KBM-7 (cell line): ENCODE measurements around the gene SFTPD.
"Not testable (repeated sequence)": the region's sequence is repeated elsewhere in the genome, so short reads cannot be mapped to it uniquely, and the experiment has no call there.

ENCODE experiments used
- DNase-seq: peaks from one replicate; pipeline ENCODE4 v3.0.0-alpha.2; 2015
- in situ Hi-C: fragments of 300-500 bp; cut with MboI; formaldehyde crosslinking; loops from 2 replicates; pipeline ENCODE4 v1.14.3; 2020; ENCODE audit warnings: low sequenced_read_pairs, low pct_unique_long_range_greater_than_20kb, mixed read lengths

SFTPD gene

DNA sequence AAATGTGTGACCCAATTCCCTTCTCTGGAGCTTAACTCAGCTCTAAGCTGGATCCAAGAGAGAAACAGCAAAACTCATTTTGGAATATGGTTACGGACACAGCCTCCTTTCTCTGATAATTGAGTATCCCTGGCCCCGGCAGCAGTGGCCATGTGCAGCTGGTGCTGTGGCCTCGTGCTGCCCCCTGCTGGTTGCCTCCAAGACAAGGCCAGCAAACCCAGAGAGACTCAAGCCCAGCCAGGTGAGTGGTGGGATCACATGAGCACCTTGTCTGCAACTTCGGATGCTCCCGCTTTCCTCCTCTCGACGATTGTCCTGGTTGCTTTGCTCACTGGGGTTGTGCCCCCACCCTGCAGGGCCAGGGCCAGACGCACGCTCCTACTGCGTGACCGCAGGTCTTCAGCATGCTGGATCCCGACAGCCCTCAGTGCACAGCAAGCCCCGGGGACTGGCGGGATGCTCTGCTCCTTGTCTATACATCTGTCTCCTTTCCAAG is 19.4 kb downstream of the SFTPD start:
- in situ Hi-C loops: no loop called here
- DNase-seq: peak; percentile 75

DNA sequence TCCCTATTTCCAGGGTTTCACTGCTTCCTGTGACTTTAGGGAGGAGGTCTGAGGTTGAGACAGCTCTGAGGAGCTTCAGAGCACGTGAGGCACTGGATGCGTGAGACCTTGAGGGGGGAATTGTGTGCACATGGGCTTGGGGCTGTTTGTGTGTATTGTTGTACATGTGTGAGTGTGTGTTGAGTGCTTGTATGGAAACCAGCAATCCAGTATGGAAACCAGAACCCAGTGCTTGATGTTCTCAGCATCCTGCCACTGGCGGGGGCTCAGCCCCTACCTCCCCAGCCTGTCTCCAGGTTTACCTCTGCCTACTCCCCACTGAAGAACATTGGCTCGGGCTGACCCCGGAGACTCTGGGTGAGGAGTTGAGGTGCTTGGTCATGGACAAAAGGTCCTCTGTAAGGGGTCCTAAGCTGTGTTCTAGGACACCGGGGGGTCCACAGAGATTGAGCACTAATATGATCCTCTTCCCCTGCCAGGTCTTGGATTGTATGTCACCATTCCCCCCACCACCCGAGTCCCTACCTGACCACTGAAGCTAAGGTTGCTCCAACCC is 20.8 kb downstream of the SFTPD start:
- in situ Hi-C loops: no loop called here
- no peak for DNase-seq

DNA sequence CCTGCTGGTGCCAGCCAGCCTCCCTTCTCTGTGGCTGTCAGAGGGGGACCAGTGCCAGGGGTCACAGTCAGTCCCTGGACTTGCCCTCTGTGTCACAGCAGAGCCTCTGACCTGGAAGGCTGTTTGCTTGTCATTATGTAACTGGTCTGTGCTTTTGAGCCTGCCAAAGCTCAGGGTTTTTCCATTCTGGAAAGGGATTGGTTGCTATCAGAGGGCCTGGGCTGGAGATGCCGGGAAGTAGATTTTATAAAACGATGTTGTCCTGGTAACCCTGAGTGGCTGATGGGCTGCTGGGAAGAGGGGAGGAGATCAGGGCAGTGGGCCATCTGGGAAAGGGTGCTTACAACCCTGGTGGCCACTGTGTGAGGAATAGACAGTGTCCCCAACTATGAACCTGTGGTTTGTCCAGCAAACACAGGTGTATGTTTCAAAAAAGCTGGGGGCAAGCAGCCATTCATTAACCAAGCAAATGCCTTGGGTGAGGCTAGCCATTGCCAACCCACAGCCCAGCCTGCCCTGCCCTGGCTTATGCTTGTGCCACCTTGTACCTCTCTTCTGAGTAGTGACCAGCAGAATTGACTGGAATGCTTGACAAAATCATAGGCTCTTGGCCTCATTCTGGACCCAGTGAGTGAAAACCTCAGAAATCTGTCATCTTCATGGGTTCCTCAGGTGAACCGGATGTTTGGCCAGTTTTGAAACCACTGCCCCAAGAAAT is 21.6 kb downstream of the SFTPD start:
- DNase-seq: no peak
- in situ Hi-C loops: no loop called here

GRCh38 chr10:79926037-79926436 is 22.9 kb downstream of the SFTPD start:
- in situ Hi-C loops: no loop called here
- no peak for DNase-seq

- no peak for DNase-seq
- in situ Hi-C loops: no loop called here
Measured at GRCh38 chr10:79925614-79926013, 23.3 kb downstream of the SFTPD start.

GRCh38 chr10:79923669-79924068 is 25.2 kb downstream of the SFTPD start:
- in situ Hi-C loops: no loop called here
- no peak for DNase-seq

GRCh38 chr10:79923145-79923544 is 25.8 kb downstream of the SFTPD start:
- DNase-seq: no peak
- in situ Hi-C loops: no loop called here

GRCh38 chr10:79922011-79922412 is 26.9 kb downstream of the SFTPD start:
- DNase-seq, in situ Hi-C loops: not testable (repeated sequence)

- in situ Hi-C loops: not testable (repeated sequence)
Measured at GRCh38 chr10:79915838-79916237, 33.1 kb downstream of the SFTPD start.

GRCh38 chr10:79914512-79914911 is 34.4 kb downstream of the SFTPD start:
- in situ Hi-C loops: not testable (repeated sequence)

More at GRCh38 chr10:79915838-79916237, 33.1 kb downstream of the SFTPD start:
- not testable (repeated sequence) for DNase-seq

GRCh38 chr10:79910836-79911235 is 38.1 kb downstream of the SFTPD start:
- in situ Hi-C loops: no loop called here
- DNase-seq: no peak

More at GRCh38 chr10:79914512-79914911, 34.4 kb downstream of the SFTPD start:
- not testable (repeated sequence) for DNase-seq

DNA sequence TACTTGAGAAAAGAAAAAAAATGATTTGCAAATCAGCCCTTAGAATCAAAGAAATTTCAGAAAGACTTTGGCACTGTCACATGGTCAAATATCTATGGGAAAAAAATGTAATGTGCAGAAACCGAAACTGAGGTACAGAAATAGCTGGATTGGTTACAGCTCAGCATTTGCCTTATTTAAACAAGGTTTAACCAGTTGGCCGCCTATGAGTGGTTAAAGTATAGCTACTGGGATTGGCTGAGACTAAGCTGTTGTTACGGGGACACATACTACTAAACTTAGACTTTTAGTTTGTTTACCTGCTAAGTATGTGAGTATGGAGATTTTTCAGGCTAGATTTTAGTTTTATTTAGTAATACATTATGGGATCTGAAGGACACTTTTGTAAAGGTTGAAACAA is 38.6 kb downstream of the SFTPD start:
- in situ Hi-C loops: no loop called here
- DNase-seq: no peak

DNA sequence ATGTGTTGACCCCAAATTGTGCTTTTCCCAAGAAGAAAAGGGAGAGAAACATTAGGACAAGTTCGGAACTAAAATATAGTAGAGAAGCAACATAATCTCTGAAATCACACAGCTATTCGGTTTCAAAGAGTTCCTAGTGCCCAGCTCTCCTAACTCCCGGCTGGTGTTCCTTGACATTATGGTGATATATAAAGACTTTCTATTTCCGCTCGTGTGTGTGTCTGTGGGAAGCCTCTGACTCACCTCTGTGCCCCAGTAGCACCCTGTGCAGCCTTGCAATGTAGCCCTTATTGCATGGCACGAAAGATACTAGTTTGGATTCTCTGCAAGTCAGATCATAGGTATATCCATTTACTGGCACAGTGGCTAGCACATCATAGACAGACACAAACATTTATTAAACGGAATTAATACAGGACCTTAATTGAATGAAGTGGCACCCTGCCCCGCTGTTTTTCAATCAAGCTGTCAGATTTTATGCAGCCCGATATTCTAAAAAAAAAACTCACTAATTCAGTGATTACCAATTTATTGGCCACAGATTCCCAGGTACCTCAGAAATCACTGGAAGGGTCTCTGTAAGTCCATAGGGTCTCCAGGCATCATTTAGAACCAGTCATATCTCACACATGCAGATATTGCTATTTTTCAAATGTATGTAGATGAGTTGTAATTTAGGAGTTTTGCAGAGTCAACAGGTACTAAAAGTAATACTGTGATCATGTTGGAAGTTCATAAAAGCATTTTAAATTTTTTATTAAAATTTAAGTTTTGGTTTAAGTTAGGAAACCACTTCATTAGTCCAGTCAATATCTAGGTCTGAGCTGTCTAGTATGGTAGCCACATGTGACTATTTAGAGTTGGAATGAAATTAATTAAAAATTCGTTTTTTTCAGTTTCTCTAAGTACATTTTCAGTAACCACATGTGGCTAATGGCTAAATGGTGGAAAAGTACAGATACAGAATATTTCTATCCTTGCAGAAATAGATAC is 43.3 kb downstream of the SFTPD start:
- DNase-seq: peak; percentile 35

GRCh38 chr10:79904671-79905321 is 44.1 kb downstream of the SFTPD start:
- peak; percentile 61 for DNase-seq
- in situ Hi-C loops: no loop called here

More for the DNA sequence above, 43.3 kb downstream of the SFTPD start:
- in situ Hi-C loops: no loop called here

GRCh38 chr10:79901571-79901970 is 47.3 kb downstream of the SFTPD start:
- in situ Hi-C loops, DNase-seq: not testable (repeated sequence)

DNA sequence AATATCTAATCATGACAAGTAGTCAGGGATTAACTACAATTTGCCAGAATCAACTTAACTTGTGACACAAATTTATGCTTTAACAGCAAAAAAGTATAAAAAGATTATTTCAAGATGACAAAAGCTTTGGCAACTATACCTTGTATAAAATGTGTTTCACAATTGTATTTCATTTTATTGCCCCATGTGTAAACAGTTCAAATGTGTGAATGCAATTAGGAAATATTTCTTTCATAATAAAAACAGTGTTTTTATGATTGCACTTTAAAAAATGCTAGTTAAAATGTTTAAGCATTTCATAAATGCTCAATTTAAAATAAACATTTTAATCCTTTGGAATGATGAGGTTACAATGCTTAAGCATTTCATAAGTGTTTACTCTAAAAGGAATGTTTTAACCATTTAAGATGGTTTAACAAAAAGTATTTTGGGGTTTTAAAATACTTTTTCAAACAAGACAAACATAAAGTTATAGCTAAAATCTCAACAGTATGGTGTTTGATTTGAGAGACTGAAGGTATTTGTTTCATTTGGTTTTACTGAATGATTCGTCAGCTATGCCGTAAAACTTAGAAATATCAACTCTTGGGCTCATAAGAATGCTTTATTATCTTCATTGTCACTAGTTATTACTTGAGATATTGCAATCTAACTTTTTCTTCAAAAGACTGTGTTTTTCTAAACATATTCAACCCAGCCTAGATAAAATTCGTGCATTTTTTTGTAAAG is 50.1 kb downstream of the SFTPD start:
- DNase-seq: no peak
- in situ Hi-C loops: no loop called here

DNA sequence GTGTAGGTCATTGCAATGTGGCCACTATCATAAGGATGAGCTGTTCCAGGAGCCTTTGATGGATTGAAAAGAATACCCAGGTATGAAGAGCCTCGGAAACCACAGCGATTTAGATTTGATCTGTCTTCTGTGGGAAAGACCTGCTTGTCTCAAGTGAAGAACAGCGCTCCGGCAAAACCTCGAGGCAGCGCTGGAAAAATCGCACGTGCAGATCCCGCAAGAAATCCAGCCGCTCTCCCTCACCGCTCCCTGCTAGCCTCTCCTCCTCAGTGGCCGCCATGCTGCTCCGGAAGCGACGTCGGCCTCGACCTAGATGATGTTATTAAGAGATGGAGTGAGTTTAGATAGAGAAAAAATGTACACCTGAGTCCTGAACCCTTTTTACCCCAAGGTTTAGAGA is 56.0 kb downstream of the SFTPD start:
- in situ Hi-C loops, DNase-seq: not testable (repeated sequence)

DNA sequence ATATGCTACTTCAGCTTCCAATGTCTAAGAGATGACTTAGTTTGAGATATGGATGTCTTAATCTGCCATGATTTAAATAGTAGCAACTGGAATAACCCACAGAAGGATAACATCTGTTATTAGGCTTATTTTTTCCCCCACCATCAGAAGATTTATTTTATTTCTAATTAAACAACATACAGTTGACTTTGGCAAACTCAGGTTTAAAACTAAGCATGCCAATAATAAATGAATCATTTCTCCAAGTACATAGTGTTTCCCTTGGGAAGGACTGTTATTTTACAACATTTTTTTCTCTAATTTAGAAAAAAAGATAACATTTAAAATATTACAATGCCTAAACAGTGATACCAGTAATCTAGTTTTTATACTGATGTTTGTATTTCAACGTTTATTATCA is 58.4 kb downstream of the SFTPD start:
- DNase-seq: no peak
- in situ Hi-C loops: no loop called here
